ENCODE data around the gene TUFT1.

DNA sequence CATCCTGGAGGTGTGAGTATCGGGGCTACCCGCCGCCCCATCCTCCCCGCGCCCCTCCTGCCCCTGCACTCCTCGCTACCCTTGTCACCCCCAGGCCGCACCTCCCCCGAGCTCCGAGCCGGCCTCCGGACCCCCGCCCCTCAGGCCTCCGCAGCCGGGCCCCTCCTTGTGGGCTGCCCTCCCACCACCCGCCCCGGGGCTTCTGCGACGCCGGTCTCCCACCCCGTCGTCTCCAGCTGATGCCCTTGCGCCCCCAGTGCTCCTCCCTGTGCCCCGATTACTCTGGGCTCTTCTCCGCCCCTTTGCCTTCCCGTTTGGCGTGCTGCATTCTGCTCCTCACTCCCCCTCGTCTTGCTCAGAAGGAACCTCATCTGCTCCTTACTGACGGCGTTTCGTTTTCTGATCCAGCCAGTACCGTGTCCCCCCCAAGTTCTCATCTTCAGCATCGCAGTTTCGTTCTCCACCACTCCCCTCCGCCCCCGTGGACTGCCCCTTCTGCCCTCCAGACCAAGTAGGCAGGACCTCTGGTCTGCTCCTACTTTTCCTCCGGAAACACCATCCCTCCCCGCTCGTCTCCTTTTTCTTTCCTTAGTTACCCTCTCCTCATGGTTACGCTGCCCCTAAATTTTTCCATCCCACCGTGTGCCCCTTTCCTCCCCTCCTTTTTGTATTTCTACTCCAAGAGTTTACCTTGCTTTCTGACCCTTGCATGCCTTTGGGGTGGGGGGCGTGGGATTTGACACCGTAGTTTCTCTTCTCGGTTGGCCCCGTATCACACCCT lies 72.6 kb downstream of the TUFT1 start:
- TF ChIP-seq POLR2A (IDR thresholded peaks at IDR 0.05; ENCODE audit: low read depth, low read length) (no peak), POLR2AphosphoS5 (IDR thresholded peaks at IDR 0.05; ENCODE audit: low read depth, low read length) (no peak), TAF1 (IDR thresholded peaks at IDR 0.05; ENCODE audit: low read depth, low read length) (no peak), SPI1 (IDR thresholded peaks at IDR 0.05; ENCODE audit: low read depth, low read length) (no peak), POU2F2 (IDR thresholded peaks at IDR 0.05; ENCODE audit: low read depth, low read length) (no peak)

Measured in GM12891 (cell line).